ENCODE results near the gene ZNF567. TPM values are rescaled to one million over a fixed set of nuclear protein-coding genes. Genes with fewer than 3 reads are reported as not detected.

ZNF567 gene
- total RNA-seq, 1 donor from 2014 or later = 9.7 TPM

DNA sequence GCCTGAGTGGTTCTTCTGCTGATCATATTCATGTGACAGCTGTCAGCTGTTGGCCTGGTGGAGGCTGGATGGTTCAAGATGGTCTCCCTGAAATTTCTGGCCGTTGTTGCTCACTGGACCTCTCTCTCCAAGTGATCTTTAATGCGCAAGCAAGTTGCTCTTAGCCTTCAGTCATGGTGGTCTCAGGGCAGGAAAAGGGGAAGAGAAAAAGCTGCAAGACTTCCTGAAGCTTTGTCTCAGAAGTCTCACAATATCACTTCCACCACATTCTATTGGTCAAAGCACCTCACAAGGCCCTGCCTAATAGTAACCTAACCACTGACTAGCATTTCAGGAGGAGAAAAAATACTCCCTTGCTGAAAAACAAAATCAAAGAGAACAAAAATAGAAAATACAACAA lies 1.6 kb upstream of the ZNF567 start:
- no peak overlapping the region for H3K27ac Mint-ChIP-seq (ENCODE audit: unreplicated experiment)
- H3K4me3 Mint-ChIP-seq (ENCODE audit: unreplicated experiment) = peak overlapping the region; percentile 96
- TF ChIP-seq, protein P1, sequence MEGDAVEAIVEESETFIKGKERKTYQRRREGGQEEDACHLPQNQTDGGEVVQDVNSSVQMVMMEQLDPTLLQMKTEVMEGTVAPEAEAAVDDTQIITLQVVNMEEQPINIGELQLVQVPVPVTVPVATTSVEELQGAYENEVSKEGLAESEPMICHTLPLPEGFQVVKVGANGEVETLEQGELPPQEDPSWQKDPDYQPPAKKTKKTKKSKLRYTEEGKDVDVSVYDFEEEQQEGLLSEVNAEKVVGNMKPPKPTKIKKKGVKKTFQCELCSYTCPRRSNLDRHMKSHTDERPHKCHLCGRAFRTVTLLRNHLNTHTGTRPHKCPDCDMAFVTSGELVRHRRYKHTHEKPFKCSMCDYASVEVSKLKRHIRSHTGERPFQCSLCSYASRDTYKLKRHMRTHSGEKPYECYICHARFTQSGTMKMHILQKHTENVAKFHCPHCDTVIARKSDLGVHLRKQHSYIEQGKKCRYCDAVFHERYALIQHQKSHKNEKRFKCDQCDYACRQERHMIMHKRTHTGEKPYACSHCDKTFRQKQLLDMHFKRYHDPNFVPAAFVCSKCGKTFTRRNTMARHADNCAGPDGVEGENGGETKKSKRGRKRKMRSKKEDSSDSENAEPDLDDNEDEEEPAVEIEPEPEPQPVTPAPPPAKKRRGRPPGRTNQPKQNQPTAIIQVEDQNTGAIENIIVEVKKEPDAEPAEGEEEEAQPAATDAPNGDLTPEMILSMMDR (IDR thresholded peaks at IDR 0.05; ENCODE audit: unreplicated experiment) = no peak
- DNase-seq (ENCODE audit: low spot score) = no peak
- H3K36me3 Mint-ChIP-seq (ENCODE audit: low read depth, unreplicated experiment) = peaks cover 52% of the 10 kb centered on the region
- H3K27me3 Mint-ChIP-seq (ENCODE audit: unreplicated experiment) = peaks cover 11% of the 10 kb centered on the region
- H3K4me1 Mint-ChIP-seq (ENCODE audit: unreplicated experiment) = peaks cover 22% of the 10 kb centered on the region
- peaks cover 16% of the 10 kb centered on the region for H3K9me3 Mint-ChIP-seq (ENCODE audit: unreplicated experiment)

DNA sequence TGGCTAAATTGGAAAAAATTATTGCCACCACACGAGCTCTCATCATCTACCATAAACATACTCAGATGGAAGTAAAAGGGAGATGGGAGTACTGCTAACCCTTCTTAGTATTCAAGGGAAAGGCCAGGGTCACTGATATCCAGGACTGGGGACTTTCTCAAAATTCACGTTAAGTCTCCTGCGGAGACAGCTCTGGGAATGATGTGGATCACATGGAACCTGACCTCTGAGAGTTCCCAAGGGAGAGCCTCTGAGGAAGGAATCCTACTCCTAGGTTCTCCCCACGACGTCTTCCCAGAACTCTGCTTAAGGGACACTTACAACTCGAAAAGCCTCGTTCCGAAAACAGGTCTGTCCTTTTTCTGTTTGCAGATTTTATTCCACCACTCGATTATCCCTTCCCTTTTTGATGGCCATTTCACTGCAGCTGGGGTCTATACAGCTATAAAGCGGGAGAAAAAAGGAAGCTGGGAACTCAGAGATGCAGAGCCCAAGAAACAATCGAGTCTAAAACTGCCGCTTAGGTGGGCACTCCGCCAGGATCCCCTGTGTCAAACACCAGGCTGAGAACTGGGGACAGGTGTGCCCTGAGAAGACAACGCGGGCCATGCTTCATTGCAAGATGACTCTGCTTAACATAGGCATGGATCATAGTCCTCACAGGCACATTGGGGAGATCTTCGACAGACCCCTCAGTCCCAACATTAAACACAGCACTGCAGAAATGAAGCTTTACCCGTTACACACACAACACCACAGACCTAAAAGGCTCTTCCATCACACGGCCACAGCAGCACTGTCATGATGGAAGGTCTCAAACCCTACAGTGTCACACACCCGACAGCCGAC lies 823 bp upstream of the ZNF567 start:
- H3K4me3 Mint-ChIP-seq (ENCODE audit: unreplicated experiment) = peak overlapping the region; percentile 96

GRCh38 chr19:36688058-36688457 lies 646 bp downstream of the ZNF567 start:
- H3K27me3 Mint-ChIP-seq (ENCODE audit: unreplicated experiment) = peaks cover 11% of the 10 kb centered on the region
- H3K9me3 Mint-ChIP-seq (ENCODE audit: unreplicated experiment) = peaks cover 21% of the 10 kb centered on the region
- H3K4me1 Mint-ChIP-seq (ENCODE audit: unreplicated experiment) = peaks cover 22% of the 10 kb centered on the region
- H3K36me3 Mint-ChIP-seq (ENCODE audit: low read depth, unreplicated experiment) = peaks cover 49% of the 10 kb centered on the region
- H3K4me3 Mint-ChIP-seq (ENCODE audit: unreplicated experiment) = peak overlapping the region; percentile 96
- no peak for DNase-seq (ENCODE audit: low spot score)
- TF ChIP-seq, protein P1 (IDR thresholded peaks at IDR 0.05; ENCODE audit: unreplicated experiment) = no peak
- H3K27ac Mint-ChIP-seq (ENCODE audit: unreplicated experiment) = peak overlapping the region; percentile 74

More for the DNA sequence above, 823 bp upstream of the ZNF567 start:
- no peak for DNase-seq (ENCODE audit: low spot score)
- Mint-ChIP-seq H3K27ac (ENCODE audit: unreplicated experiment) (peak overlapping the region; percentile 48), H3K36me3 (ENCODE audit: low read depth, unreplicated experiment) (peaks cover 46% of the 10 kb centered on the region), H3K9me3 (ENCODE audit: unreplicated experiment) (peaks cover 16% of the 10 kb centered on the region), H3K4me1 (ENCODE audit: unreplicated experiment) (peaks cover 22% of the 10 kb centered on the region), H3K27me3 (ENCODE audit: unreplicated experiment) (peaks cover 11% of the 10 kb centered on the region)
- TF ChIP-seq, protein P1 (IDR thresholded peaks at IDR 0.05; ENCODE audit: unreplicated experiment) = no peak

GRCh38 chr19:36707134-36707533 lies 19.7 kb downstream of the ZNF567 start:
- DNase-seq (ENCODE audit: low spot score) = no peak
- Mint-ChIP-seq H3K4me1 (ENCODE audit: unreplicated experiment) (no peaks in the 10 kb centered on the region), H3K27me3 (ENCODE audit: unreplicated experiment) (peaks cover 5% of the 10 kb centered on the region), H3K9me3 (ENCODE audit: unreplicated experiment) (peaks cover 37% of the 10 kb centered on the region), H3K27ac (ENCODE audit: unreplicated experiment) (no peak overlapping the region), H3K36me3 (ENCODE audit: low read depth, unreplicated experiment) (peaks cover 74% of the 10 kb centered on the region), H3K4me3 (ENCODE audit: unreplicated experiment) (peak overlapping the region; percentile 28)
- TF ChIP-seq, protein P1 (IDR thresholded peaks at IDR 0.05; ENCODE audit: unreplicated experiment) = no peak

DNA sequence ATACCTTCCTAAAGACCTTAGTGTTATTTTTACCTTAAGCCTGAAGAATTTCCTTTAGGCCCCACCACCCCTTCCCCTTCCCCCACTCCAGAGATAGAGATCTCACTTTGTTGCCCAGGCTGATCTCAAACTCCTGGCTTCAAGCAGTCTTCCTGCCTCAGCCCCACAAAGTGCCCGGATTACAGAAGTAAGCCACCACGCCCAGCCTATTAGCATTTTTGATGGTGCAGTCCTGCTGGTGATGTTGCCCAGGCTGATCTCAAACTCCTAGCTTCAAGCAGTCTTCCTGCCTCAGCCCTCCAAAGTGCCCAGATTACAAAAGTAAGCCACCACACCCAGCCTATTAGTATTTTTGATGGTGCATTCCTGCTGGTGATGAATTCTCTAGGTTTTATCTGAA lies 22.0 kb downstream of the ZNF567 start:
- TF ChIP-seq, protein P1 (IDR thresholded peaks at IDR 0.05; ENCODE audit: unreplicated experiment) = no peak
- H3K27ac Mint-ChIP-seq (ENCODE audit: unreplicated experiment) = no peak overlapping the region
- no peaks in the 10 kb centered on the region for H3K4me1 Mint-ChIP-seq (ENCODE audit: unreplicated experiment)
- DNase-seq (ENCODE audit: low spot score) = no peak
- H3K4me3 Mint-ChIP-seq (ENCODE audit: unreplicated experiment) = peak overlapping the region; percentile 82
- peaks cover 5% of the 10 kb centered on the region for H3K27me3 Mint-ChIP-seq (ENCODE audit: unreplicated experiment)
- H3K9me3 Mint-ChIP-seq (ENCODE audit: unreplicated experiment) = peaks cover 48% of the 10 kb centered on the region
- H3K36me3 Mint-ChIP-seq (ENCODE audit: low read depth, unreplicated experiment) = peaks cover 84% of the 10 kb centered on the region
